Fibroblast of lung (primary cell): ENCODE measurements around the gene CYSLTR1. TPM values are rescaled to one million over a fixed set of nuclear protein-coding genes. Genes with fewer than 3 reads are reported as not detected.

Experiments
- DNase-seq, 2 donors: peaks; one replicate each; pipeline versions ENCODE4 v3.0.0 to v3.0.0-alpha.2; 2010; ENCODE audit warnings: low read depth in 2 of 2
- H2AFZ ChIP-seq: 2 replicates; pipeline ENCODE4 v1.5.1; 2012; ENCODE audit warnings: low read length, control low read depth, inconsistent platforms
- H3K27ac ChIP-seq: 2 replicates; pipeline ENCODE4 v1.5.1; 2011; ENCODE audit warnings: low read length, control low read depth; ENCODE audit not compliant: insufficient read depth
- H3K27me3 ChIP-seq: 2 replicates; pipeline ENCODE4 v1.5.1; 2011; ENCODE audit warnings: mild to moderate bottlenecking, low read length; ENCODE audit not compliant: control insufficient read depth, insufficient read depth
- H3K36me3 ChIP-seq: 2 replicates; pipeline ENCODE4 v1.5.1; 2011; ENCODE audit warnings: low read length; ENCODE audit not compliant: control insufficient read depth, insufficient read depth
- H3K4me1 ChIP-seq: 2 replicates; pipeline ENCODE4 v1.5.1; 2011; ENCODE audit warnings: low read length; ENCODE audit not compliant: control insufficient read depth, insufficient read depth; ENCODE audit errors: extremely low read depth
- H3K4me2 ChIP-seq: 2 replicates; pipeline ENCODE4 v1.5.1; 2011; ENCODE audit warnings: low read length, control low read depth; ENCODE audit not compliant: insufficient read depth; ENCODE audit errors: extremely low read depth
- H3K4me3 ChIP-seq, 4 experiments: fragments of 200-600 bp in 1 of 4; sonication (generic) in 1 of 4; replicated peaks in 1 of 4; 2 replicates each; pipeline ENCODE4 v1.5.1; 2011 to 2016; ENCODE audit warnings: low read length in 4 of 4, low read depth in 3 of 4, mild to moderate bottlenecking in 3 of 4, control low read depth in 2 of 4, inconsistent platforms in 1 of 4, mixed read lengths in 1 of 4; ENCODE audit not compliant: insufficient read depth in 1 of 4; ENCODE audit errors: control extremely low read depth in 1 of 4
- H3K79me2 ChIP-seq: 2 replicates; pipeline ENCODE4 v1.5.1; 2012; ENCODE audit warnings: mild to moderate bottlenecking, low read length, inconsistent platforms; ENCODE audit not compliant: control insufficient read depth, insufficient read depth
- H3K9ac ChIP-seq: 2 replicates; pipeline ENCODE4 v1.5.1; 2011; ENCODE audit warnings: mild to moderate bottlenecking, low read length, control low read depth; ENCODE audit not compliant: insufficient read depth
- H3K9me3 ChIP-seq: 2 replicates; pipeline ENCODE4 v1.5.1; 2012; ENCODE audit warnings: low read depth, low read length; ENCODE audit not compliant: control insufficient read depth, insufficient read depth
- H4K20me1 ChIP-seq: 2 replicates; pipeline ENCODE4 v1.5.1; 2011; ENCODE audit warnings: low read length; ENCODE audit not compliant: control insufficient read depth, insufficient read depth; ENCODE audit errors: extremely low read depth
- CTCF ChIP-seq, 2 donors: IDR thresholded peaks in 1 of 2; conservative IDR thresholded peaks in 1 of 2; 1 replicate in 1 of 2; 2 replicates in 1 of 2; pipeline ENCODE4 v1.5.1; 2011 to 2012; ENCODE audit warnings: low read length in 2 of 2, control low read depth in 1 of 2, inconsistent platforms in 1 of 2, low read depth in 1 of 2, mild to moderate bottlenecking in 1 of 2
- EZH2 ChIP-seq: IDR thresholded peaks from 2 replicates; pipeline ENCODE4 v1.5.1; 2012; ENCODE audit warnings: low read length, control low read depth, mild to moderate bottlenecking; ENCODE audit errors: missing control alignments
- polyA plus RNA-seq, 2 donors: library from polyadenylated mRNA; depleted of rRNA in 1 of 2; stranded (reverse) in 1 of 2; unstranded in 1 of 2; fragments of >200 nt; gene quantifications; 2 replicates each; pipeline ENCODE4 v1.2.1, GENCODE V29; 2011 to 2012; ENCODE audit warnings: missing spikeins in 1 of 2
- total RNA-seq: library from RNA; depleted of rRNA; stranded (reverse); fragments of >200 nt; gene quantifications from 2 replicates; pipeline ENCODE4 v1.2.1, GENCODE V29; 2014

The CYSLTR1 gene
- total and polyA plus RNA-seq, 2 donors (not counting 1 experiment from before 2014, with no cell fraction given): 0.02 to 0.50 TPM

- Histone ChIP-seq H3K9ac (no peak overlapping the region), H3K4me3 (no peak overlapping the region), H3K36me3 (no peaks in the 10 kb centered on the region), H3K27me3 (no peaks in the 10 kb centered on the region), H3K27ac (no peak overlapping the region), H3K4me1 (no peaks in the 10 kb centered on the region), H3K9me3 (no peaks in the 10 kb centered on the region), H4K20me1 (no peaks in the 10 kb centered on the region), H2AFZ (no peak overlapping the region), H3K4me2 (no peak overlapping the region), H3K79me2 (no peaks in the 10 kb centered on the region)
- TF ChIP-seq CTCF (conservative IDR thresholded peaks at IDR 0.05 in 1 of 2, IDR thresholded peaks at IDR 0.05 in 1 of 2; ENCODE audit: low read depth in 1 of 2, low read length in 2 of 2): no peak
- DNase-seq: no peak
Observed at GRCh38 chrX:78331708-78332107, 4.3 kb upstream of the CYSLTR1 start.

- Histone ChIP-seq H3K9me3 (no peaks in the 10 kb centered on the region), H3K27ac (no peak overlapping the region), H3K79me2 (no peaks in the 10 kb centered on the region), H3K4me1 (no peaks in the 10 kb centered on the region), H4K20me1 (no peaks in the 10 kb centered on the region), H3K4me2 (no peak overlapping the region), H2AFZ (no peak overlapping the region), H3K4me3 (no peak overlapping the region), H3K36me3 (no peaks in the 10 kb centered on the region), H3K27me3 (no peaks in the 10 kb centered on the region), H3K9ac (no peak overlapping the region)
- no peak for TF ChIP-seq EZH2
- no peak for TF ChIP-seq CTCF (conservative IDR thresholded peaks at IDR 0.05 in 1 of 2, IDR thresholded peaks at IDR 0.05 in 1 of 2; ENCODE audit: low read depth in 1 of 2, low read length in 2 of 2)
- no peak for DNase-seq
Observed at GRCh38 chrX:78330540-78330939, 3.1 kb upstream of the CYSLTR1 start.

GRCh38 chrX:78330068-78330467, 2.7 kb upstream of the CYSLTR1 start:
- Histone ChIP-seq H3K79me2 (no peaks in the 10 kb centered on the region), H3K27ac (no peak overlapping the region), H3K9ac (no peak overlapping the region), H3K36me3 (no peaks in the 10 kb centered on the region), H3K4me2 (no peak overlapping the region), H2AFZ (no peak overlapping the region), H4K20me1 (no peaks in the 10 kb centered on the region), H3K27me3 (no peaks in the 10 kb centered on the region), H3K4me3 (no peak overlapping the region), H3K9me3 (no peaks in the 10 kb centered on the region), H3K4me1 (no peaks in the 10 kb centered on the region)
- DNase-seq: no peak
- TF ChIP-seq EZH2 (no peak), CTCF (conservative IDR thresholded peaks at IDR 0.05 in 1 of 2, IDR thresholded peaks at IDR 0.05 in 1 of 2; ENCODE audit: low read depth in 1 of 2, low read length in 2 of 2) (no peak)
